TTC549 (cell line): Measurements from ENCODE around the gene MAGI1.
"Not testable (repeated sequence)": the region's sequence is repeated elsewhere in the genome, so short reads cannot be mapped to it uniquely, and the experiment has no call there.

Experiments used
- FAIRE-seq: peaks from 2 replicates; lab custom pipeline; 2012; peaks lifted over from hg19 to GRCh38; lab: Jason Lieb, UNC

The MAGI1 gene

GRCh38 chr3:65584002-65584401 lies 454.7 kb downstream of the MAGI1 start:
- no peak for FAIRE-seq

GRCh38 chr3:65583188-65583587 lies 455.5 kb downstream of the MAGI1 start:
- no peak for FAIRE-seq

DNA sequence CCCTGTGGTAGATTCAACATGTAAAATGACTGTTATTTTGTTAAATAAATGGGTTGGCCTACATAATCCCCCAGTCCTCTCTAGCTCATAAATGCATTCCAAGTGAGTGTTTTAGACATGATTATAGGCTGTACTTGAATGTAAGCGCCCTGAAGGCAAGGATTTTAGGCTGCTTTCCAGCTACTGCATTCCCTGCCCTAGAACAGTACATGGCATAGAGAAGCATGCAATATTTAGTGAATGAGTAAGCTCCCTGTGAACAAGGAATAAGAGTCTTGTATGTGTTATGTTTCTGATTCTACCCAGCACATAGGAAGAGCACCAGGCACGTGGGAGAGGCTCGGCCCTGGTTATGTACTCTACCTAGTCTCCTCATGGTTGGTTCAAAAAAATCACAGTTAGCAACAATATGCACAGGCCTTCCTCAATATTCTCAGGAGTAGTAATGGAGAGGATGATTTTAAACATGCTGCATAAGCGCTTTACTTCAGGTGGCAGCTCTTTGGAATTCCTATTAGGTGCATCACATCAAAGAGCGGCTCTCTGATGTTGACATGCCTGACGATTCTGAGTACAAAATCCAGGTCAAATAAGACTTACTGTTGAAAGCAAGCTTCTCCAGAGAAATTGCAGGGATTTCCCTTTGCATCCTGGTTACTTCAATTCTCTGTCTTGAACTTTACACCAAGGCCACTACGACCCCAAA lies 456.6 kb downstream of the MAGI1 start:
- FAIRE-seq: no peak

- FAIRE-seq: no peak
These were observed 457.4 kb downstream of the MAGI1 start for GRCh38 chr3:65581313-65581712.

GRCh38 chr3:65578861-65579260 lies 459.9 kb downstream of the MAGI1 start:
- no peak for FAIRE-seq

DNA sequence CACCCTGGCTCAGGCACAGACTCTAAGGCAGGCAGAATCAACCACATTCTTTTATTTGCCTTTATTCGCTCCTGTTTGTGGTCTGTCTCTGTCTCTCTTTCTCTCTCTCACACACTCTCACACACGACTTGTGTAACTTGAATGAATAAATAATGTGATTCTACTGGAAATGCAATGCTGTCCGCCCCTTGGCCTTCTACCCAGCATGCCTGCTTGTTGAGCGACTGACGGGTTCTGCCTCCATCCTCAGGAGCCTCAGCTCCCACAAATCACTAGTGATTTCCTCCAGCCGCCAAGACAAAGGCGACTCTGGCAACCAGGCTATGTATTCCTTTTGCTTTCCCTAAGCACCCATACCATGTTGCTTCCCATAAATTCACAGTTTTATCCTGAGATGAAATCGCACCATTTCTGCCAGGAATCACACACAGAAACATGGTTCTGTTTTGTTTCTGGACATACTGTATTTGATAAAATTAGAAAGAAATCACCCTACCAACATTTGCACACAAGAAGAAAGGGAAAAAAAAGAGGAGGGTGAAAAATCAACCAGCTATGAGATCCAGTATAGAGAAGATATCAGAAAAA lies 460.8 kb downstream of the MAGI1 start:
- FAIRE-seq: no peak

- no peak for FAIRE-seq
These were observed 461.8 kb downstream of the MAGI1 start for GRCh38 chr3:65576966-65577365.

DNA sequence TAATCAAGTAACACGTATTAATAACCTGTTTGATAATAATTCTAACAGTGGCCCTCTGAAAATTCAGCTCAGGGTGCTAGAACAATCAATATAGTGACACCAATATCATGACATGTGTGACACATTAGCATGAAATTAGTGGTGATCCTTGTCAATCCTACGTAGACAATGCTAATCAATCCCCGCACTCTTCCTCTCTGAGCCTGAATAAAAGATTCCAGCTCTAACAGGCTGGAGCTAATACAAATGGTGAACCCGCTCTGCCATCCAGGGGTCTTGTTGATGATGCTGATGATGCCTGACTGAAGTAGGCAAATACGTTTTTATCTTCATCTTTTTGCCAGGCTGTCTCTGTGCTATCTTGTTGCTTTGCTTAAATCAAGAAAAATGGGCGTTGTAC lies 462.5 kb downstream of the MAGI1 start:
- FAIRE-seq: no peak

DNA sequence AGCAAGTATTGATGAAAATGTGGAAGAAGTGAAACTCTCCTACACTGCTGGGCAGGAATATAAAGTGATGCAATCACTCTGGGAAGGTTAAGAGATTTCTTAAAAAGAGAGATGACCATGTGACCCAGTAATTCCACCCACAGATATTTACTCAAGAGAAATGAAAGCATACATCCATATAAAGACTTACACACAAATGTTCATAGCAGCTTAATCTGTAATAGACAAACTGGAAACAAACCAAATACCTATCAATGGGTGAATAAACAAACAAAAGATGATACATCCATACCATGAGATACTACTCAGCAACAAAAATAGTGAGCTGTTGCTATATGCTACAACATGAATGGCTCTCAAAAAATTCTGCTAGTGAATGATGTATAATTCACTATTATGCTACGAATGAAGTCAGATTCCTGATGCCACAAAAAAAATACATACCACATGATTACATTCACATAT lies 463.3 kb downstream of the MAGI1 start:
- no peak for FAIRE-seq

DNA sequence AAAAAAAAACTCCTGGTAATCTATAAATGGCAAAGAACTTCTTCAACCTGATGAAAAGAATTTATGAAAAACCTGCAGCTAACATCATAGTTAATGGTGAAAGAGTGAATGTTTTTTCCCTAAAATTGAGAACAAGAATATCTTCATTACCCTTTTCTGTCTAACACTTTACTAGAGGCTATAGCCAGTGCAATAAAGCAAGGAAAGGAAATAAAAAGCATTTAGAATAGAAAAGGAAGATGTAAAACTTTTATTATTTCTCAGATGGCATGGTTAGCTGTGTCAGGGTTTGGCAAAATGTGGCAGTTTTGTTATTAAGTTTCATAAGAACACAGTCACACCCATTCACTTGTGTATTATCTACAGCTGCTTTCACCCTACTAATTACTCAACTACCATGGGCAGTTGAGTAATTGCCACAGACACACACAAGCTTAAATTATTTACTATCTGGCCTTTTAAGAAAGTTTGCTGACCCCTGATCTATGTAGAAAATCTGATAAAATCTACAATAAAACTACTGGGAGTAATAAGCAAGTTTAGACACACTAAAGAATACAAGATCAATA lies 465.1 kb downstream of the MAGI1 start:
- FAIRE-seq: no peak

DNA sequence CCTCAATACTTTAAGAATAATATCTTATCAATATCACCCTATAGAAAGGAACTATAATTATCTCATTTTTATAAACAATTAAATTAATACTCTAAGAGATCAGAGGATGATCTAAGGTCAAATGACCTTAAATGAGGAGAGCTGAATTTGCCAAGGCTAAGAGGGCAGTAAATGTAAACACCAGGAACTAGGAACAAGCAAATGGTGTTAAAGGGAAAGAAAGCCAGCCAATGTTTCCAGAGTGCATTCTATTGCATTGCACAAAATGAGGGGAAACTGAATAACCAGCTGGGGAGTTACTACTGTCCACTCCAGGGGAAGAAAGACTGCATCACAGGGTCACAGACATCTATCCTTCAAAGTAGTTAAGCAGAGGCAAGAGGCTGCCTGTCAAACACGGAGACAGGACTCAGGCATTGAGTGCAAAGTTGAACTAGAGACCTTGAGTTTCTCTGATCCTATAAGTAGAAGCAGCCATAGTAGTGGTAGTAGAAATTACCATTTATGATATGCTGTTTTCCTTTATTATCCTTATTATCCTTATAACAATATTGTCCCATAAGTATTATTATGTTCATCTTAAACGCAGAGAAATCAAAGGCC lies 466.4 kb downstream of the MAGI1 start:
- no peak for FAIRE-seq

DNA sequence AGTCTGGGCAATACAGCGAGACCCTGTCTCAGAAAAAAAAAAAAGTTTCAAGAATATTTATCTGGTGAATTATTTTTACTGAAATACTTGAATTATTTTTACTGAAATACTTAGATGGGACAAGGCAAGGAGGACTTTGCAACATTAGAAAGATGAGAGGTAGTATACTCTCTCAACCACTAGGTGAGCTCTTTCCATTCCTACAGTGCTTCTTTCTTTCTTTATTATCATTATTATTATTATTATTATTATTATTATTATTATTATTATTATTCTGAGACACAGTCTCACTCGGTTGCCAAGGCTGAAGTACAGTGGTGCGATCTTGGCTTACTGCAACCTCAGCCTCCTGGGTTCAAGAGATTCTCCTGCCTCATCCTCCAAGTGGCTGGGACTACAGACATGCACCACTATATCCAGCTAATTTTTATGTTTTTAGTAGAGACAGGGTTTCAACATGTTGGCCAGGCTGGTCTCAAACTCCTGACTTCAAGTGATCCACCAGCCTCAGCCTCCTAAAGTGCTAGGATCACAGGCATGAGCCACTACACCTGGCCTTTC lies 468.8 kb downstream of the MAGI1 start:
- no peak for FAIRE-seq

- no peak for FAIRE-seq
These were observed 469.6 kb downstream of the MAGI1 start for GRCh38 chr3:65569129-65569528.

GRCh38 chr3:65568497-65568896 lies 470.2 kb downstream of the MAGI1 start:
- FAIRE-seq: no peak

GRCh38 chr3:65565744-65566143 lies 473.0 kb downstream of the MAGI1 start:
- not testable (repeated sequence) for FAIRE-seq

GRCh38 chr3:65564483-65564882 lies 474.2 kb downstream of the MAGI1 start:
- FAIRE-seq: no peak

- FAIRE-seq: no peak
These were observed 474.9 kb downstream of the MAGI1 start for GRCh38 chr3:65563861-65564260.

- no peak for FAIRE-seq
These were observed 476.3 kb downstream of the MAGI1 start for GRCh38 chr3:65562447-65562846.

DNA sequence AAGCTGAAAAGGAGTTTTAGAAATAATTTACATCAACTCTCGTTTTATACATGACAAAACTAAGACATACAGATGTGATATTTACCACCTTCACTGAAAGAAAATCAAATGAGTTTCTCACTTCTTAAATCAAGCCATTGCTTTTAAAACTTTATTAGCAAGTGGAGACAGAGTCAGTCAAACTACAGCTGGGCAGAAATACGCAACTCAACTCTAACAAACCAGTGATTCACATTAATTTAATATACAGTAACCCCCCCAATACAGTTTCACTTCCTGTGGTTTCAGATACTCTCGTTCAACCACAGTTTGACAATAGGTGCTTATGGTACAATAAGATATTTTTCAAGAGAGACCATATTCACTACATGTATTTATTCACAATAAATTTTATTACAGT lies 477.1 kb downstream of the MAGI1 start:
- no peak for FAIRE-seq

DNA sequence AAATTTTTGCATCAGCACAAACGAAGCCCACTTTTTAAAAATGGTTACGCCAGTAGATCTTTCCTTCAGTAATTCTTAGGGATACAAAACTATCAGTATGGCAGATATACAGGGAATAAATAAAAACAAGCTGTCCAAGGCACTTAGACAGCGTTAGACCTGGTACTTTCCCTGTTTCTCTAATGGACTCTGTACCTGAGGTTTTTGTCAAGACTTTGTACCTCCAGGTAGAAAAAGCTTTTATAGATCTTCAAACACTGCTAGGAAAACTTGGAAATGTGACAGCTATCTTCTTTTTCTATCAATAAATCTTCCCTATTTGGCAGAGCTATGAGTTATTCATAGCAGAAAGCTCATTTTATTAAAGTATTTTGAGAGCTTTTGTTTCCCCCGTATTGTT lies 477.8 kb downstream of the MAGI1 start:
- no peak for FAIRE-seq

- FAIRE-seq: no peak
These were observed 478.6 kb downstream of the MAGI1 start for GRCh38 chr3:65560133-65560532.

DNA sequence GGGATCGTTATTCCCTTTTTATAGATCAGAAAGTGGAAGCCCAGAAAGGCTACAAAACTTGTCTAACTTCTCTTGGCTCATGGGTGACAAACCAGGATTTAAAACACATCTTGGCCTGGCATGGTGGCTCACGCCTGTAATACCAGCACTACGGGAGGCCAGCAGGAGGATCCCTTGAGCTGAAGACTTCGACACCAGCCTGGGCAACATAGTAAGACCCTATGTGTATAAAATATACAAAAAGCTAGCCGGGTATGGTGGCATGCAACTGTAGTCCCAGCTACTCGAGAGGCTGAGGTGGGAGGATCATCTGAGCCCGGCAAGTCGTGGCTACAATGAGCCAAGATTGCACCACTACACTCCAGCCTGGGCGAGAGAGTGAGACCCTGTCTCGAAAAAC lies 479.1 kb downstream of the MAGI1 start:
- FAIRE-seq: no peak

DNA sequence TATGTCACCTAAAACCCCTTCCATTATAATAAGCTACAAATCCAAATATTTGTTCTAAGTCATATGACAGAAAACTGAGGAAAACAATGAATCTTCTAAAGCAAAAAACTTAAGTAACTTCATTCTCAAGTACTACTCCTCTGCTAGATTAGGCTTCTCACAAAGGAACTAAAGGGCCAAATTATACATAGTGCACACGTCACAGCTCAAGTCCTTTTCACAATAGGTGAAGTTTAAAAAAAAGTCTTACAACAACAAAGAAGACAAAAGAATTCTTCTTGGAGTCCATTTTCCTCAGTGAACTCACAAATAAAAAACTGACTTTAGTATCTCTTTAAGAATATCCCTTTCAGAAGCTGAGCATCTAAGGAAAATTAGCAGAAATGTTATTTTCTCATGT lies 479.9 kb downstream of the MAGI1 start:
- no peak for FAIRE-seq
